ENCODE measurements around the gene ABLIM1.

GRCh38 chr10:114626841-114627240 is 31.2 kb downstream of the ABLIM1 start:
- TF ChIP-seq CTCF (IDR thresholded peaks at IDR 0.05), result no peak
- TF ChIP-seq EP300 (IDR thresholded peaks at IDR 0.05), result no peak

Data from suprapubic skin (tissue), 3 donors.